Measurements from ENCODE around the gene SLC35C1. TPM values are rescaled to one million over a fixed set of nuclear protein-coding genes. Genes with fewer than 3 reads are reported as not detected.

SLC35C1 gene
- 12.0 TPM for total RNA-seq

DNA sequence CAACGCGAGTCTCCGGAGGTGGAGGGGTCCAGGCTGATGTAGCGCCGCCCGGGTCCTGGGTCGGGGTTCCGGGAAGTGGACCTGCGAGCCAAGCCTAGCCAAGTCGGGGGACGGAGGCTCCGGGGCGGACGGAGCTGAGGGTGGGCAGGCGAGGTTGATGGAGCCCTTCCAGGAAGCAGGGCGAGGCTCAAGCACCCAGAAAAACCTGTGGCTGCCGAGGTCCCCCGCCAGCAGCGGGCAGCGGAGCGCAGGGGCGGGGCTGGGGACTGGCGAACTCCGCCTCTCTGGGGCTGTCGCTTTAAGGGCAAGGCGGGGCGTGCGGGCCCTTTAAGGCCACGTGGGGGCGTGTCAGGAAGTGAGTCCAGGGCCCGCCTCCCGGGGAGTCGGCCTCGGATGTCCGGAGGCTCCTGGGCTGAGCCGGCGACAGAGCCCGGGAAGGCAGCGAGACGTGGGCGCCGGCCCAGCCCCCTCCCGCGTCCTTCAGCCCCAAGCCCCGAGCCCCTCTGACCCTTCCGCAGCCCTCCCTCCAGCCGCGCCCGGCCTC is at the start of gene SLC35C1:
SLC35C1 (plus strand) TSS at position 389 of the 544 bp plus-strand sequence. CDS start 653 bp downstream, outside the sequence.
- ATAC-seq (peak; percentile 97), DNase-seq (ENCODE audit: low spot score) (peak; percentile 98)
- intact Hi-C loops (cut with DNase I), result no loop called here

DNA sequence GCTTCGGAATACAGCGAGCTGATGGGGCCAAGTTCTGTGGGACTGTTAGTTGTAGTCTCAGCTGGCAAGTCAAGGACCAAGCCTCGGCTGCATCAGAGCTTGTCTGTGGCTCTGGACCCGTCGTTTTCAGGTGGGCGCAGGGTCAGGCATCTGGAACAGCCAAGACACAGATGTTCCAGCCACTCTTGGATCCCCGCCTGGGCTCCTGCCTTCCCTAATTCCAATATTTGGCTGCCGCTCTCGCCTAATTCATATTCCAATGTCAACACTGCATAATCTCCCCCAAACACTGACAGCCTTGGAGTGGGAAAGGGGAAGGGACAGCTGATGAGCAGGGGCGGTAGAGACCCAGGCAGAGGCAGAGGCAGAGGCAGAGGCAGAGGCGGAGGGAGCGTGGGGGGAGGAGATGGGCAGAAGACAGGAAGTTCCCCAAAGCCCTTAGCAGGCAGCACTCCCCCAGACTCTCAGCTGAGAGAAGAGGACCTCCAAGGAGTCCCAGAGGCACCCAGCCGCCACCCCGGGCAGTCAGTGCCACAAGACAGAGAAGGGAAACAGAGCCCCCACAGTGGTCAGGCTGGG is 49.6 kb upstream of the SLC35C1 start:
- DNase-seq (ENCODE audit: low spot score), result no peak

DNA sequence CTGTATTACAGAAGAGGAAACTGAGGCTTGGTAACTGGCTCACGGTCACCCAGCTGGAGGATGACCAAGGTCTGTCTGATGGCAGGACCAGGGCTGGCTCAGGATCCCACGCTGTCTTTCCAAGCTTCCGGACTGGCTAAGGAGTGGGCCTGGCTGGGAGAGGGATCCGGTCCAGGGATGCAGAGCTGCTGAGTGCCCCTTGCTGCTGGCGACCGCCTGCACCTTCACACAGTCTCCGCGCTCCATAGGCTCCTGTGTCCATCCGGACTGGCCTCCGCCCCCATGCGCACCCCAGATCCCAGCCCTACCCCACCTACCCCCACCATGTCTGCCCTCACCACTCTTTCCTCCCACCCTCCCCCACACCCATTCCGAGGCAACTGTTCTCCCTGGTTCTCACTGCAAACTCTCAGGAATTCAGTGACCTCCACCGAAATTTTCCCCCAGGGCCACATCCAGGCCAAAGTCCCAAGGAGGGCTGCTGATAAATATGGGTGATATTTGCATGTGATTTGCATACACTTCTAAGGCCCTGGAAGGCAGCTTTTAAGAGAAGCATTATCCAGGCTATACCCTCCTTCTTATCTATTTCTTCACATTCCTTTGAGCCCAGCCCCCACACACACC is 48.5 kb upstream of the SLC35C1 start:
- DNase-seq (ENCODE audit: low spot score), result no peak
- ATAC-seq, result no peak
- intact Hi-C loops (cut with DNase I), result no loop called here

More for the DNA sequence above, 49.6 kb upstream of the SLC35C1 start:
- intact Hi-C loops (cut with DNase I), result no loop called here
- peak; percentile 20 for ATAC-seq

DNA sequence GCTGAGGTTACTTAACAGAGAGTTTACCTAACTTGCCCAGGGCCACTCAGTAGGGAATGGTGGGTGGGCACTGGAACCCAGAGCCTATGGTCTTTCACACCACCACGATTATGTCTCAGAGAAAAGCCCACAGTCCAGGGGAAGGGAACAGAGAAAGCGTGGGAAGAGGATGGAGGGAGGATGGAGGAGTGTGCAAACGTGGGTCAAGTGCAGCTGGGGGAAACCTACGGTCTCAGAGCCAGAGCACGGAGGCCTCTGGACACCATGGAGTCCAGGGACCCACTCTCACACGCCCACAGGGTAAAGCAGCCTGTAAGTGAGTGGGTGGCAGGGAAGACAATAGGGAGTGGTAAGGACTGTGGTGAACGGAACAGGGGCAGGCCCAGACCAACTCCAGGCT is 47.3 kb upstream of the SLC35C1 start:
- ATAC-seq, result no peak

DNA sequence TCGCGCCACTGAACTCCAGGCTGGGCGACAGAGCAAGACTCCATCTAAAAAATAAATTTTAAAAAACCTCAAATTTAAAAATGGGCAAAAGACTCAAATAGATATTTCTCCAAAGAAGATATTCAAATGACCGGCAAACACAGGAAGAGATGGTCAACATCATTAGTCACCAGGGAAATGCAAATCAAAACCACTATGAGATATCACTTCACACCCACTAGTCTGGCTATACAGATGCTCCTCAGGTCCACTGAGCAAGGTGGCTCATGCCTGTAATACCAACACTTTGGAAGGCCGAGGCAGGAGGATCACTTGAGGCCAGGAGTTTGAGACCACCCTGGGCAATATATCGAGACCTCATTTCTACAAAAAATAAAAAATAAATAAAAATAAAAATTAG is 43.3 kb upstream of the SLC35C1 start:
- DNase-seq (ENCODE audit: low spot score), result no peak
- ATAC-seq, result no peak
- intact Hi-C loops (cut with DNase I), result no loop called here

More for the DNA sequence above, 47.3 kb upstream of the SLC35C1 start:
- DNase-seq (ENCODE audit: low spot score), result no peak
- intact Hi-C loops (cut with DNase I), result no loop called here

DNA sequence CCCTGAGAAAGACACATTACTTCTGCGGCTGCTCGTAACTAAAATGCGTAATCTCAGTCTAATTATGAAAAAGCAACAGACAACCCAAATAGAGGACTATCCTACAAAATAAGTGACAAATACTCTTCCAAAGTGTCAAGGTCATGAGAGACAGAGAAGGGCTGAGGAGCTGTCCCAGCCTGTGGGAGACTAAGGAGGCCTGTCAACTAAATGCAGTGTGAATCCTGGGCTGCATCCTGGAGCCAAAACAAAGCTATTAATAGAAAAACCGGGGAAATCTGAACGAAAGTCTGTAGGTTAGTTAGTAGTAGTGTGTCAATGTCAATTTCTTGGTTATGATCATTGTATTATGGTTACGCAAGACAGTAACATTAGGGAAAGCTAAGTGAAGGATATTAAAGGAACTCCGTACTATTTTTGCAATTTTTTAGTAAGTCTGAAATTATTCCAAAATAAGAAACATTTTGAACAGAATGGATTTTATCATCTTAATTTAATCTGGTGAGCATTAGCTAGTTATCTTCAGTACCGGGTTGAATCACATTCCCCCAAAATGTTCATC is 39.8 kb upstream of the SLC35C1 start:
- ATAC-seq, result no peak
- DNase-seq (ENCODE audit: low spot score), result no peak
- intact Hi-C loops (cut with DNase I), result no loop called here

DNA sequence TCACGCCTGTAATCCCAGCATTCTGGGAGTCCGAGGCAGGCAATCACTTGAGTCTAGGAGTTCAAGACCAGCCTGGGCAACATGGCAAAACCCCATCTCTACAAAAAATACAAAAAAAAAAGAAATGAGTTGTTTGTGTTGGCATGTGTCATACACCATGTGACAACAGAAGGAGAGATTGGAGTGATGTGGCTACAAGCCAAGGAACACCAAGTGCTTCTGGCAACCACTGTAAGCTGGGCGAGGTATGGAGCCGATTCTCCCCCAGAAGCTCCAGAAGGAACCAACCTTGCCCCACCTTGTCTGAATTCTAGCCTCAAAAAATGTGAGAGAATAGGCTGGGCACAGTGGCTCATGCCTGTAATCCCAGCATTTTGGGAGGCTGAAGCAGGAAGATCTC is 39.1 kb upstream of the SLC35C1 start:
- DNase-seq (ENCODE audit: low spot score), result no peak
- intact Hi-C loops (cut with DNase I), result no loop called here
- ATAC-seq, result no peak

DNA sequence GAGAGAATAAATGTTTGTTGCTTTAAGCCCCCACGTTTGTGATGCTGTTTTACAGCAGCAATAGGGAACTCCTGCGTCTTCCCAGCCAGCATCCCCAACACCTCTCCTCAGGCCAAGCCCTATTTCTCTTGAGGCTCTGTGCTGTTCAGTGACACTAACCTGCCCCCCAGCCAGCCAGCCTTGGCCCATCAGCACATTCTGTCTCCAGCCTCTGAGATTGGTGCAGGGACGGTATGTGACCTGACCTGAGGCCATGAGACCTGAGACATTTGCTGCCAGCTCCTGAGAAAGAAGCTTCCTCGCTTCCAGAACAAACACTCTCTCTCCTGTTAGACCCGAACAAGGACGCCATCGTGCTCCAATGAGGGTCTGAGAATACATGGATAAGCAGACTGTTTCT is 38.5 kb upstream of the SLC35C1 start:
- DNase-seq (ENCODE audit: low spot score) (no peak), ATAC-seq (no peak)
- intact Hi-C loops (cut with DNase I), result no loop called here

DNA sequence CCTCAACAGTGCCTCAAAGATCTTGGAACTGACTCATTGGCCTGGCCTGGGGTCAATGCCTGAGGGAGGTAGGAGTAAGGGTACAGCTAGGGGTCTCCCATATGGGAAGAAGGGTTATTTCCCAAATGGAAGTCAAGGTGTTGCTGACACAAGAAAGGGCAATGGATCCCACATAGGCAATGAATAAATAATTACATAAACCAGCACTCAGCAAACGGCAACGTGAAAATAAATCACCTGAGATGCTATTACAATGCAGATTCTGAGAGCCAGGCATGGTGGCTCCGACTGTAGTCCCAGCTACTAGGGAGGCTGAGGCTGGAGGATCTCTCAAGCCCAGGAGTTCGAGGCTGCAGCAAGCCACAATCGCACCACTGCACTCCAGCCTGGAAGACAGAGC is 36.5 kb upstream of the SLC35C1 start:
- DNase-seq (ENCODE audit: low spot score) (no peak), ATAC-seq (no peak)
- intact Hi-C loops (cut with DNase I), result no loop called here

DNA sequence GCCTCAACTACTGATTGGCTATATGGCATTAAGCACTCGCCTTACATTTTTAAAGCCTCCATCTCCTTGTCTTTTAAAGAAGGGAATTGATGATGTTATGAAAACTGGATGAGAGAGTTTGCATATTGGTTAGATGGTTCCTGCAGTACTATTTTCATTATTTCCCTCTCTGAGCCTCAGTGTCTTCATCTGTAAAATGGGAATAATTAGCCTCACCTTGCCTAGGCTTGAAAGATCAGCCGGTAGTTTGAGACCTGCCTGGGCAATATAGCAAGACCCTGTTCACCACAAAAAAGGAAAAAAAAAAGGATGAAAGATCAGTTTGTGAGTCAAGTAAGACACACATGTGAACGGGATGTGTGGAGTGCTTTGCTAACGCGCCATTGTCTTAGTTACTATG is 35.0 kb upstream of the SLC35C1 start:
- intact Hi-C loops (cut with DNase I), result no loop called here
- ATAC-seq, result no peak

DNA sequence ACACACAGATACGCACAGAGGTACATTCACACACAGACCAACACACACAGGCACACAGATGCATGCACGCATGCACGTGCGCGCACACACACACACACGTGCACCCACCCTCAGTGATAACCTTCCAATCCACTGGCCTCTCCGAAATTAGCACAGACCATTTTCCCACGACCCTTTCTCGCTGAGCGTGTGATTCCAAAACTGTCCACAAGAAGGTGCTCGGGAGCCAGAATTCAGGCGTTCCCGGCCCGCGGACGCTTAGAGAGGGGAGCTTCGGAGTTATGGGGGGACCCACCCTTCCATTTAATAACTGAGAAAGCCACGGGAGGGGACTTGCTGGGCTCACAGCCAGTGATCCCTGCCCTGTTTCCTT is 33.8 kb upstream of the SLC35C1 start:
- DNase-seq (ENCODE audit: low spot score) (peak; percentile 82), ATAC-seq (peak; percentile 87)
- intact Hi-C loops (cut with DNase I), result no loop called here

More for the DNA sequence above, 35.0 kb upstream of the SLC35C1 start:
- DNase-seq (ENCODE audit: low spot score), result no peak

DNA sequence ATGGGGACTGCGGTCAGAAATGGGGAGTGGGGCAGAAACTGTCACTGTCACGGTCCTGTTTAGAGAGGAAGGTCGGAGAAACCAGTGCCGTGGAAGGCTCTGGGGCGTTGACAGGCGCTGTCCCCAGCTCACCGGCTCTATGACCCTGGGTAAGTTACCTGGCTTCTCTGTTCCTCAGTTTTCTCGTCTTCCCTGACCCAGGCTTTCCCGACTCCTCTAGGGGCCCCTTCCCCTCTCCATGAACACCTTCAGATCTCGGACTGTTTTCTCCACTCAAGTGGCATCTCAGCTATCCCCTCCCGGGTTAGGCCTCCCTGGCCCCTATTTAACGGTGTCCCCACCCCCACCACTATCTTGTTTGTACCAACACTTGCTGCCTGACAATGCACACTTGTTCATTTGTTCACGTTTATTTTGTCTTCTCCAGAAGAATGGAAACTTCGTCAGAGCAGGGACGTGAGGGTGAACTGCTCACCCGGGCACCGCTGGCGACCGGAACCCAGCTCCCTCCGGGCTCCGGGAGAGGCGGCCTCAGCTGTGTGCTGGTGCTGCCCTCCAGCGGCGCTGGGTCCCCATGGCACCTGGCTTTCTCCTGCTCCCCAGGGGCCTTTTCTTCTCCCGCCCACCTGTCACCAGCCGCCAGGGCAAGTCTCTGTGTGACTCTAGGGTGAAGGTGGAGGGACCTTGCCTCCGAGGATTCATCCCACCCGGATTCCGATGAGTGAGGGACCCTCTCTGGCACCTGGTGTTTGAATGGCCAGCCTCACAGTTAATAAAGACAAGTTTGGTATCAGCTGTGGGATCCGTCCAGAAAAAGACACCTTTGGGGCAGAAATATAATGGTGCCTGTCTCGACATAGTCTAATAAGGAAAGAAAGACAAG is 33.1 kb upstream of the SLC35C1 start:
- intact Hi-C loops (cut with DNase I), result no loop called here
- DNase-seq (ENCODE audit: low spot score), result peak; percentile 87
- peak; percentile 95 for ATAC-seq

DNA sequence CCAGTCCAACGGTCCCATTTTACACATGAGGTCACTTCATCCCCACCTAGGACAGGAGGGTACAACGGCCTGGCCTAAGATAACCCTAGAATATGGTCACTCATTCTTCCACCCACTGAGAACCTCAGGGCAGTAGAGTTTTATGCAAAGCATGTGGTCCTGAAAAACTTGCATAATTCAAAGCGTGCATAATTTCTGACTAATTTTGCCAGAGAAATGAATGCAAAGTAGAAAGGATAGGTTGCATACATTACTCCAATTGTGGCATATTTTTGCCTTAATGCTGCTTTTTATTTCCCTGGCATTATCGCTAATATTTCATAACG is 32.5 kb upstream of the SLC35C1 start:
- intact Hi-C loops (cut with DNase I), result no loop called here
- no peak for ATAC-seq
- DNase-seq (ENCODE audit: low spot score), result no peak

DNA sequence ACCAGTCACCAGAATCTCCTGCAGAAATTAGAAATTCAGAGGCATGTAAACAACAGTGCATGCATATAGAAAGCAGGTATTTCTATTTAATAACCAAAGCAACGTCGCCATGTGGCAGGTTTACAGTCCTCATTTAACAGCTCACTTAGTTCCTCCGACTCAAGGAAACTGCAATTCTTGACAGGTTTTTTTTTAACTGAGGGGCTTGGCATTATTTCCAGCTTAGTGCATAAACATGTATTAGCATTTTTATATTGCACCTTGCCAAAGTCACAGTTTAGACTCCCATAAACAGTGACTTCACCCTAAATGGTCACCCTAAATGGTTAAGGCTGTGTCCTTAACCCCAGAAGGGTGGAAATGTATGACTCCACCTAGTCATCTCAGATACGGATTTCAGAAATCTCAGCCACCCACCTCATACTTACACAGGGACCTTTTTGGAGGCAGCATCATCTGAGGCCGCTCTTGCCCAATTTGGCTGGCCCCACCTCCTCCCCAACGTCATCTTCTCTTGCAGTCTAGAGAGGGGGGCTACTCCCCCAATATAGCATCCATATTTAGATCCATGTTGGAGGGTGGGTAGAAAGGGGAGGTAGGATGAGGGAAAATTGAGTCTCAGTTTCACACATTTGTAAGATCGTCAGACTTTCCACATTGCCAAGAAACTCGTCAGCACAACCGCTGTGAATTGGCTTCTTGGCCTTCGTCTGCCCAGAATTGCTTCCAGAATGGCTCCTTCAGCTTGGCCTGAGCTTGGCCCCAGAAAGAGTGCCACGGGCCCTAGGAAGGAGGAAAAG is 31.8 kb upstream of the SLC35C1 start:
- no peak for ATAC-seq
- intact Hi-C loops (cut with DNase I), result no loop called here
- no peak for DNase-seq (ENCODE audit: low spot score)

DNA sequence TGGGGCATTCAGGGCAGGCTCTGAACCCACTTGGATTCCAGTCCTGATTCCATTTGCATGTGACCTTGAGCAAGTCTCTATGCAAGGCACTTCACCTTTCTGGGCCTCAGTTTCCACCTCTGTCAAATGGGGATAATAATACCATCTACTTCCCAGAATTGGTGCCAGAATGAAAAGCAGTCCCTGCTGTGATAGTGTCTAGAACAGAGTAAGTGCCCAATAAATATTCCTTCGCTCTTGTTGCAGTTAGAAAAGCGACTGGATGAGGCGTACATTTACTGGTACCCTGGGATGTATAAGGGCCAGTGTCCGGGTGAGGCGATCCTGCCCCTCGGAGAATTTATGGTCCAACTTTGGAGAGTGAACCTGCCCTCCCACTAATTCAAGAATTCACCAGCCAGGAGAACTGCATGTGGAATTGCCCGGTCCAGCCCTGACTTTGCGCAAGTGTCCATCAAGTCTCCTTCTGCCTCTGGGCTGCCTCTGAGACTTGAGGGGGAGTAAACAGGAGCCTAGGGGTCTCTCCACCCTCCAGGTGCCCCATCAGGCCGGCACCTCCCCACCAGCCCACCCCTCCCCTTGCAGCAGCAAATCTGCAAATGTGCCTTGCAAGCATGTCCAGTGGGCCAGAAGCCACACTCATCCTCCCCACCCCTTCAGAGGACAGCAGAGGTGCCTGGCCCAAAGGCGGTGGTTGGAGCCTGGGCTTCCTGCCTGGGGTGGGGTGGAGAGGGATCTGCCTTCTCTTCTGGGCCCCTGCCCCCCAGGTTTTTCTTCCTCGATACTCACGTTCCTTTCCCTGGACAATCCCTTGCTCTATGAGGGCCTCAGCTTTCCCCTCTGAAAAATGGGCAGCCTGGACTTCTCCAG is 30.9 kb upstream of the SLC35C1 start:
- ATAC-seq (no peak), DNase-seq (ENCODE audit: low spot score) (no peak)
- intact Hi-C loops (cut with DNase I), result no loop called here

DNA sequence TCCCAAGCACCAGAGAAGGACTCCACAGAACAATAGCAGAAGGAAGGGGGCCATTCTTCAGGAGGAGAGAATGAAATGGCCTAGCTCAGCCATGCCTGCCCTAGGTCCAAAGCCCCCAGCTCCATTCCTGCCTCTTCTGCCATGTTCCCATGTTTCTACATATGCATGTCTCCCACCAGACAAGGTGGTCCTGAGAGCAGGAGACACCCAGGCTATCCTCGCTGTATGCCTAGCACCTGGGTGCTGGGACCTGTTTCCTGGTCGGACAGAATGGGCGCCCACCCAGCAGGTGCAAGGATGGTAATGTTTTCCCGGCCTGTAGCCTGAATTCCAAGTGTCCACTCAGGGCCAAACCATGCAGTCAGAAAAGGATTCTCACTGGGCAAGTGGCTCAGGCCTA is 30.2 kb upstream of the SLC35C1 start:
- intact Hi-C loops (cut with DNase I), result no loop called here
- no peak for DNase-seq (ENCODE audit: low spot score)

DNA sequence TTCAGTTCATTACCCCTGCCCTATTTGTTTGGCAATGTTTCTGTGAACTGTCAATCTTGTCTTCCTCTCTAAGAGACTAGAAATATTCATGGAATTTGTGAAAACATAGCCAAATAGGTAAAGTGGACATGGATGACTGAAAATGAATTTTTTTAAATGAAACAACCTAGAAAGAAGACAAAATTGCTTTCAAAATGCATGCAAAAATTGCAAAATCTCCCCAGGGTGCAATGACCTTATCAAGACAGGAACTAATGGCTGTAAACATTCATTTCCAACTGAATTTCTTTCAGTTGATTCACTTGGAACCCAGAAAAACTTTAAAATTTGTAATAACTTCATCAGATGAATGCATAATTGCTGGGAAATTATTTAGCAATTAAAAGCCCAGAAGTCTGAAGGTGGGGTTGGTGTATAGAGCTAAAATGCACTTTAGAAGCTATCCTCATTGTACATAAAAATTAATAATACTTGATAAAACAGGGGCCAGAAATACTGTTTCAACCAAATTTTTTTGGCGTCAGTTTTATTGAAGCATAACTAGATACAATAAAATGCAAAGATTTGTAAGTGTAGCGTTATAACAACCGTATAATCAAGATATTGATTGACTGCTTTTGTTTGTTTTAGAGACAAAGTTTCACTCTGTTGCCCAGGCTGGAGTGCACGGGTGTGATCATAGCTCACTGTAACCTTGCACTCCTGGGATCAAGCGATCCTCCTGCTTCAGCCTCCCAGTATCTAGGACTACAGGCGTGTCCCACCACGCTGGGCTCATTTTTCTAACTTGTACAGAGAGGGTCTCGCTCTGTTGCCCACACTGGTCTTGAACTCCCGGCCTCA is 27.6 kb upstream of the SLC35C1 start:
- no peak for DNase-seq (ENCODE audit: low spot score)
- intact Hi-C loops (cut with DNase I), result no loop called here
- ATAC-seq, result no peak

More for the DNA sequence above, 30.2 kb upstream of the SLC35C1 start:
- ATAC-seq, result no peak
